ENCODE data around the gene WDR36.

DNA sequence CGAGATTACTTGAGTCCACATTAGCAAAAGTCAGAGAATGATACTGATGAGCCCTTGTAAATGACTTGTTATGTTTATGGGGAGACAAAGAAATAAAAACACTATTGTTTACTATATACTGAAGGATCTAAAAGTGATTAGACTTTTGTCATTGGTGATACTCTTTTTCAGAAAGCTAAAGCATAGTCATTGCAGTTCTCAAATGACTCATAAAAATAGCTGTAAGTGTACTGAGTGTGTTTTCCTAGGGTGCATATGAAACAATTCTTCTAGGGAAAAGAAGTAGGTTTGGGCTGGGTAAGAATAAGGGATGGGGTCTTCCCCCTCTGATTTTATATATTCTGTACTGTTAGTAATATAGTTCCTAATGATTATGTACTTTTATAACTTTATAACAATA, 32.6 kb downstream of the WDR36 start:
- TF ChIP-seq GATA2 (IDR thresholded peaks at IDR 0.05; ENCODE audit: low read depth, low read length) (no peak), GATA3 (IDR thresholded peaks at IDR 0.05; ENCODE audit: low read depth, low read length) (no peak)

Data from SH-SY5Y (cell line).